Psoas muscle (tissue), 8 donors: Measurements from ENCODE around the gene LNX1. TPM values are rescaled to one million over a fixed set of nuclear protein-coding genes. Genes with fewer than 3 reads are reported as not detected.
"Not testable (repeated sequence)": the region's sequence is repeated elsewhere in the genome, so short reads cannot be mapped to it uniquely, and the experiment has no call there.

ENCODE experiments used
- ATAC-seq, 4 donors: fragments of 200-7000 bp; cut with Tn5 transposase; one replicate each; pipeline ENCODE4 v1.9.1; 2020; ENCODE audit warnings: moderate library complexity in 3 of 4, mild to moderate bottlenecking in 2 of 4
- DNase-seq, 2 donors: peaks; one replicate each; pipeline ENCODE4 v3.0.0-alpha.2; 2020
- H3K27ac ChIP-seq: fragments of 200-600 bp; one replicate; pipeline ENCODE4 v1.8.0; 2022
- H3K27me3 ChIP-seq, 3 donors: fragments of 200-600 bp in 1 of 3; one replicate each; pipeline versions ENCODE4 v1.6.1 to v1.8.0; 2013 to 2022; ENCODE audit warnings: low read length in 2 of 3, mild to moderate bottlenecking in 2 of 3, moderate library complexity in 1 of 3; ENCODE audit not compliant: insufficient read depth in 3 of 3
- H3K36me3 ChIP-seq, 2 donors: fragments of 200-600 bp in 1 of 2; one replicate each; pipeline versions ENCODE4 v1.6.1 to v1.8.0; 2013 to 2022; ENCODE audit warnings: low read depth in 1 of 2, mild to moderate bottlenecking in 1 of 2, moderate library complexity in 1 of 2; ENCODE audit not compliant: insufficient read depth in 1 of 2
- H3K4me1 ChIP-seq: fragments of 200-600 bp; one replicate; pipeline ENCODE4 v1.8.0; 2022
- H3K4me3 ChIP-seq: fragments of 200-600 bp; one replicate; pipeline ENCODE4 v1.8.0; 2022; ENCODE audit warnings: mild to moderate bottlenecking
- H3K9me3 ChIP-seq: fragments of 200-600 bp; one replicate; pipeline ENCODE4 v1.8.0; 2022
- WGBS, 3 donors: extraction: QIAGEN DNeasy Blood & Tissue Kit; methylation state at CpG; one replicate each; pipeline versions ENCODE4 v1.1.6 to v1.1.7; 2013; 5-methylcytosine and 5-hydroxymethylcytosine counted together
- intact Hi-C, 2 donors: fragments of 100-400 bp; cut with DNase I; formaldehyde crosslinking; loops; one replicate each; pipeline versions ENCODE4 v1.11.0 to v1.14.2; 2022
- polyA plus RNA-seq, 3 donors: library from polyadenylated mRNA; stranded (reverse); fragments of 200-250 nt; gene quantifications; one replicate each; pipeline ENCODE4 v1.2.3, GENCODE V29; 2013
- total RNA-seq, 4 donors: library from RNA; stranded (reverse); fragmentation: NEBNext Ultra II Directional in 2 of 4; extraction: Animal tissue kit (Norgen Biotek cat#: 25700) in 2 of 4; gene quantifications; one replicate each; pipeline versions ENCODE4 v1.2.1 to v1.2.4, GENCODE V29; 2021 to 2023
- TF ChIP-seq, protein P1 (sequence below): fragments of 200-600 bp; IDR thresholded peaks from one replicate; pipeline ENCODE4 v1.8.0; 2022; ENCODE audit warnings: antibody characterized with exemption
- donor health status: healthy with polysubstance abuse.
- donor health status: DM: no; HTN: no; CAD: no; lungs with moderate emphysema.
- donor health status: Bipolar disorder and iron deficiency.
- donor health status: healthy.
- donor health status: DM: yes; HTN: yes; CAD: no.
- donor health status: DM: no; HTN: no; CAD: no.
- donor health status: DM: no; HTN: no; CAD: no.
- donor health status: DM: yes; HTN: yes; CAD: no.

Gene LNX1
- total and polyA plus RNA-seq, 7 donors, result 2.1 to 13.9 (median 4.3) TPM

DNA sequence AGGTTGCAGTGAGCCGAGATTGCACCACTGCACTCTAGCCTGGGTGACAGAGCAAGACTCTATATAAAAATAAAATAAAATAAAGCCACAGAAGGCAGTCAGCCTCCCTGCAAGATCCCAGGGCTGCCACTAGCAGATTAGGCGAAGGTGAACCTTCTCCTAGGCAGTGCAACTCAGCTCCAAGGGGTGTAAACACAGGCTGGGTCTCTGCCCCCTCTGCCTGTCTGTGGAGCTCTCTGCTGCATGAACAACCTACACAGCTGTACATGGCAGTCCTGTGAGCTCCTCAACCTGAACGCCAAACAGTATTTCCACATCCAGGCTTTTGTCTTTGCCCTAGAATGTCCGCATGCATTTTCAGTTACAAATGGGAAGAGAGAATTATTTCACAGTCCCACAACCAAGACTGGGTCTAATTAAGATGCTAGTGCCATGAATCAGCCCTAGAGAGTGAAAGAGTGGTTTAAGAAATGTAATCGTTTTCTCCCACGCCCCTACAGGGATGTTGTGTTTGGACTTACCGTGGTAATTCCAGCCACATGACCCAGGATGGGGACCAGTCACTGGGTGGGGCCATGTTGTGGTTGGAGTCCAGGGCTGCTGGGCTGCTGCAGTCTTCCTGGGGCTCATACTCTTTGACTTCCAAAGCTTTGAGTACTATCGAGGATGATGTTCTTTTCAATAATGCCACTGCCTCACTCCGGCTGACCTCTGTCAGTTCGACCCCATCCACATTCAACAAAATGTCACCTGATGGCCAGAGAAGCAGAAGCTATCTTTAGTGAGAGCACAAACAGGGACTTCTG is 114.9 kb downstream of the LNX1 start:
- 77 to 81% (median 80%) methylated on average over 10 of the region's 10 CpGs for WGBS, 3 donors
- TF ChIP-seq, protein P1, sequence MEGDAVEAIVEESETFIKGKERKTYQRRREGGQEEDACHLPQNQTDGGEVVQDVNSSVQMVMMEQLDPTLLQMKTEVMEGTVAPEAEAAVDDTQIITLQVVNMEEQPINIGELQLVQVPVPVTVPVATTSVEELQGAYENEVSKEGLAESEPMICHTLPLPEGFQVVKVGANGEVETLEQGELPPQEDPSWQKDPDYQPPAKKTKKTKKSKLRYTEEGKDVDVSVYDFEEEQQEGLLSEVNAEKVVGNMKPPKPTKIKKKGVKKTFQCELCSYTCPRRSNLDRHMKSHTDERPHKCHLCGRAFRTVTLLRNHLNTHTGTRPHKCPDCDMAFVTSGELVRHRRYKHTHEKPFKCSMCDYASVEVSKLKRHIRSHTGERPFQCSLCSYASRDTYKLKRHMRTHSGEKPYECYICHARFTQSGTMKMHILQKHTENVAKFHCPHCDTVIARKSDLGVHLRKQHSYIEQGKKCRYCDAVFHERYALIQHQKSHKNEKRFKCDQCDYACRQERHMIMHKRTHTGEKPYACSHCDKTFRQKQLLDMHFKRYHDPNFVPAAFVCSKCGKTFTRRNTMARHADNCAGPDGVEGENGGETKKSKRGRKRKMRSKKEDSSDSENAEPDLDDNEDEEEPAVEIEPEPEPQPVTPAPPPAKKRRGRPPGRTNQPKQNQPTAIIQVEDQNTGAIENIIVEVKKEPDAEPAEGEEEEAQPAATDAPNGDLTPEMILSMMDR, result no peak
- no peaks in the 10 kb centered on the region for H3K36me3 ChIP-seq
- DNase-seq (peak in 1 of 2 donors; percentile 49), ATAC-seq (peak in 1 of 4 donors; percentile 44)
- intact Hi-C loops, result no loop called here
- H3K4me3 ChIP-seq, result no peak overlapping the region
- no peak overlapping the region for H3K27ac ChIP-seq
- no peaks in the 10 kb centered on the region for H3K27me3 ChIP-seq
- no peaks in the 10 kb centered on the region for H3K4me1 ChIP-seq
- no peaks in the 10 kb centered on the region for H3K9me3 ChIP-seq

DNA sequence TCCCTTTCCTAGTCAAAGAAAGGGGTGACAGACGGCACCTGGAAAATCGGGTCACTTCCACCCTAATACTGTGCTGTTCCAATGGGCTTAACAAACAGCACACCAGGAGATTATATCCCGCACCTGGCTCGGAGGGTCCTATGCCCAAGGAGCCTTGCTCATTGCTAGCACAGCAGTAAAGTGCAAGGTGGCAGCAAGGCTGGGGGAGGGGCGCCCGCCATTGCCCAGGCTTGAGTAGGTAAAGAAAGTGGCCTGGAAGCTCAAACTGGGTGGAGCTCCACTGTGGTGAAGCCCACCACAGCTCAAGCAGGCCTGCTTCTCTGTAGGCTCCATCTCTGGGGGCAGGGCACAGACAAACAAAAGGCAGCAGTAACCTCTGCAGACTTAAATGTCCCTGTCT is 124.7 kb downstream of the LNX1 start:
- H3K27ac ChIP-seq, H3K4me3 ChIP-seq, H3K27me3 ChIP-seq, H3K4me1 ChIP-seq, ATAC-seq, H3K9me3 ChIP-seq, DNase-seq, intact Hi-C loops: not testable (repeated sequence)
- 95 to 99% (median 97%) methylated on average over 6 of the region's 6 CpGs for WGBS, 3 donors
- peaks cover 0 to 17% of the 10 kb centered on the region in 2 donors for H3K36me3 ChIP-seq

DNA sequence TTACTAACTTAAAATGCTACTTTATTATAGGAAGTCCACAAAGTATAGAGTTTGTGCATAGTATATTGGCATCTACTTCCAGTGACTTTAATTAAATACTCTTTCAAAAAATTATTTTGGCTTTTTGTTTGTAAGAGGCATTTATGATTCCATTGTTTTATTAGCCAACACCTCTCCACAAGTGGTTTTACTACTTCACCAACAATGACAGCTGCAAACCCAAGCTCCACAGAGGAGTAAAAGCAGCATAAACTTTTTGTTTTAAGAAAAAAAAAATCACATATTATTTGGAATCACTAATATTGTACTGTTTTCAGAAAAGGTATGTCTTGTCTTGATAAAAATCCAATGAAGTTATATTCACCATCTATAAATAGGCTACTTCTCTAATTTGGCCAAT is 125.4 kb downstream of the LNX1 start:
- no peak for DNase-seq
- H3K4me3 ChIP-seq, result no peak overlapping the region
- intact Hi-C loops, result no loop called here
- no peaks in the 10 kb centered on the region for H3K9me3 ChIP-seq
- H3K4me1 ChIP-seq, result no peaks in the 10 kb centered on the region
- peaks cover 0 to 24% of the 10 kb centered on the region in 2 donors for H3K36me3 ChIP-seq
- no peak for ATAC-seq
- no peaks in the 10 kb centered on the region for H3K27me3 ChIP-seq
- no peak overlapping the region for H3K27ac ChIP-seq
- TF ChIP-seq, protein P1, result no peak

DNA sequence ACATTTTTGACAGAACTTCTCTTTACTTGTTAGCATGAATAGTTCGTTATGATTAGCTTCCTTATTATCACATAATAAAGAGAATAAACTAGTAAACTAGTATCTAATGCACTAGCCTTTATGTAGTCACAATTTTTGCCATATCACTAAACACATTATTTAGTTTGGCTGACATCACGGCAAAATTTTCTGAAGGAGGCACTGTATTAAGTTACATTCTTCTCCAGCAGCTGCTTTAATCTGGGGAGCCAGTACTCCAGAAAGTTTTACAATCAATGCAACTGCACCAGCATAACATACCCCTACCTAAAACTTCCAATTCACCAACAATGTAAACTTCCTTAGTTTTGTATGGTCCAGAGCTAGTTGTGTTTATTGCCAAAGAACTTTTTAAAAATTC is 126.0 kb downstream of the LNX1 start:
- H3K4me1 ChIP-seq, result no peaks in the 10 kb centered on the region
- no peak overlapping the region for H3K27ac ChIP-seq
- no peak overlapping the region for H3K4me3 ChIP-seq
- peaks cover 0 to 30% of the 10 kb centered on the region in 2 donors for H3K36me3 ChIP-seq
- no peaks in the 10 kb centered on the region for H3K9me3 ChIP-seq
- intact Hi-C loops, result no loop called here
- ATAC-seq, result no peak
- no peaks in the 10 kb centered on the region for H3K27me3 ChIP-seq
- WGBS, 3 donors, result 37 to 58% (median 51%) methylated on average over 2 of the region's 2 CpGs
- DNase-seq, result no peak
- TF ChIP-seq, protein P1, result no peak

DNA sequence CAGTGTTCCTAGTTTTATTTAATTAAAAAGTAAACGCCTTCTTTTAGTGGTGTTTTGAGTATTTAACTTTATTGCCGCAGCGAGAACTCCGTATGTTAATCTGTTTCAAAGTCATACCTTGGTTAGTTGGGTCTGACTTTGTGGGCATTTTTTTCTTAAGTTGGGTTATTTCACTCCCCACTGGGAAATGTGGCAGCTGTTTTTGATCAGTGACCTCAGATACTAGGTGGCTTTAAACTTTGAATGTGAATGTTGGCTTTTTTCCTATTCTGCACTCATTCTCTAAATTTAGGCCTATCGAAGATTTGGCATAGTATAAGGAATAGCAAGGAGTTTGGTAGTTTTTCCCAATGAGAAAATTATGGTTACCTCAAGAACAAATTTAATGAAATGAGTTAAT is 127.9 kb downstream of the LNX1 start:
- TF ChIP-seq, protein P1, result no peak
- Histone ChIP-seq H3K27me3 (no peaks in the 10 kb centered on the region), H3K4me3 (no peak overlapping the region), H3K4me1 (no peaks in the 10 kb centered on the region), H3K27ac (no peak overlapping the region), H3K9me3 (no peaks in the 10 kb centered on the region), H3K36me3 (peaks cover 2 to 49% of the 10 kb centered on the region in 2 donors)
- intact Hi-C loops, result no loop called here
- DNase-seq, result no peak
- WGBS, 3 donors, result 80 to 87% (median 85%) methylated on average over 5 of the region's 5 CpGs
- no peak for ATAC-seq
